ENCODE results near the gene TMEM63B.
"Not testable (repeated sequence)": the region's sequence is repeated elsewhere in the genome, so short reads cannot be mapped to it uniquely, and the experiment has no call there.

Gene TMEM63B

GRCh38 chr6:44172731-44173500 is 45.6 kb downstream of the TMEM63B start:
- peak; percentile 92 for DNase-seq

DNA sequence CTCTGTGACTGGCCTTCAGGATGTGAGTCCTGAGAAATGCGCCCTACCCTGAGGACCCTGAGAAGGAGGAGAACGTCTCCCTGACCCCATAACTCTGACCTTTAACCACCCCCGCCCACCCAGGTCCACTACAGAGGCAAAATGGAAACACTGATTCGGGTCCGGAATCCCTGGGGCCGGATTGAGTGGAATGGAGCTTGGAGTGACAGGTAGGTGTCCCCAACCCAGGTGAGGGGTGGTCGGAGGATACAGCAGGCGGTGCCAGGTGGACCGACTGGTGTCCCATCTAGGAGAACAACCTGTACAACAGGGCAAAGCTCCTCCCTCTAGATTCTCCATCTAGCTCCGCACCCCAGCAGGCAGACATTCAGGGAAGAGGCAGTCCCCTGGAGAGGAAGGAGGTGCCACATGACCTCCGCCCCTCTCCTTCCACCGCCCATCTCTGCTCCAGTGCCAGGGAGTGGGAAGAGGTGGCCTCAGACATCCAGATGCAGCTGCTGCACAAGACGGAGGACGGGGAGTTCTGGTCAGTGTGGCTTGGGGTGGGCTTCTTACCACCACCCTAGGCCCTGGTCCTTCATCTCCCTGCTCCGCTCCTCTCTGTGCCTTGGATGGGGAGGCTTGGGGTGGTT is 48.9 kb downstream of the TMEM63B start:
- DNase-seq, result no peak

DNA sequence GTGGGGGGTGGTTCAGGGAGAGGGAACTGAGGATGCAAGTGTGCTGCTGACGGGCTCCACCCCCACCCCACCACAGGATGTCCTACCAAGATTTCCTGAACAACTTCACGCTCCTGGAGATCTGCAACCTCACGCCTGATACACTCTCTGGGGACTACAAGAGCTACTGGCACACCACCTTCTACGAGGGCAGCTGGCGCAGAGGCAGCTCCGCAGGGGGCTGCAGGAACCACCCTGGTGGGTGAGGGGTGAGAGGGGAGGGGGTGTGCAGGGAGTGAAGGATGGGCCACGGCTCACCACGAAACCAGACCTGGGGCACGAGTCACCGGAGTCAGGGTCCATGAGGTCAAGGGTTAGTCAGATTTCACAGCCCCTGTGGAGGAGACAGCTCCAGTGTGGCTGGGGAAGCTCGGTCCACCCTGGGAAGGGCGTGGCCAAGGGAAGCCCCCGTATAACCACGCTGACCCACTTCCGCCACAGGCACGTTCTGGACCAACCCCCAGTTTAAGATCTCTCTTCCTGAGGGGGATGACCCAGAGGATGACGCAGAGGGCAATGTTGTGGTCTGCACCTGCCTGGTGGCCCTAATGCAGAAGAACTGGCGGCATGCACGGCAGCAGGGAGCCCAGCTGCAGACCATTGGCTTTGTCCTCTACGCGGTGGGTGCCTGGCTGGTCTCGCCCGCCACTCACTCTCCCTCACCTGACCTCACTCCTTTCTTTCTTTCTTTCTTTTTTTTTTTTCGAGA is 49.6 kb downstream of the TMEM63B start:
- DNase-seq, result no peak

GRCh38 chr6:44177691-44178423 is 50.5 kb downstream of the TMEM63B start:
- DNase-seq, result no peak

GRCh38 chr6:44178424-44179071 is 51.2 kb downstream of the TMEM63B start:
- no peak for DNase-seq

GRCh38 chr6:44179072-44179536 is 51.8 kb downstream of the TMEM63B start:
- DNase-seq, result no peak

- DNase-seq, result no peak
These were observed 52.3 kb downstream of the TMEM63B start for GRCh38 chr6:44179648-44180047.

GRCh38 chr6:44180406-44180805 is 53.1 kb downstream of the TMEM63B start:
- DNase-seq, result no peak

GRCh38 chr6:44180886-44181285 is 53.5 kb downstream of the TMEM63B start:
- DNase-seq, result no peak

- DNase-seq, result not testable (repeated sequence)
These were observed 54.4 kb downstream of the TMEM63B start for GRCh38 chr6:44181784-44182183.

- DNase-seq, result no peak
These were observed 55.6 kb downstream of the TMEM63B start for GRCh38 chr6:44182911-44183390.

DNA sequence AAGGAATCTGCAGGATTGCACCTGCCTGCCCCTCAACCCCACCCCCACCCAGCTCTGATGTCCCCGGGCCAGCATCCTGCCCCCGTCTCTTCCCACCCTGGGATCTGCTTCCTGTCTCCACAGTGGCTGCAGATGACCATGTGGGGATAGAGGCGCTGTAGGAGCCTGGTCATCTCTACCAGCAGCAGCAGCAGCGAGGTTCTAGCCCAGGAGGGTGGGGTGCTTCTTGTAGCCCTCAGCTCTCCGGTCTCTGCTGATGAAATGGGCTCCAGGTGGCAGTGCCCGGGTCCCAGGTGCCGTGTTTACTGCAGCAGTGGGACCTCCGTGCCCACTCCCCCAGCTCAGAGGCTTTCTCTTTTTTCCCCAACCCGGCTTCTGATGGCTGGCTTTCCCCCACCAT is 56.4 kb downstream of the TMEM63B start:
- DNase-seq, result no peak

DNA sequence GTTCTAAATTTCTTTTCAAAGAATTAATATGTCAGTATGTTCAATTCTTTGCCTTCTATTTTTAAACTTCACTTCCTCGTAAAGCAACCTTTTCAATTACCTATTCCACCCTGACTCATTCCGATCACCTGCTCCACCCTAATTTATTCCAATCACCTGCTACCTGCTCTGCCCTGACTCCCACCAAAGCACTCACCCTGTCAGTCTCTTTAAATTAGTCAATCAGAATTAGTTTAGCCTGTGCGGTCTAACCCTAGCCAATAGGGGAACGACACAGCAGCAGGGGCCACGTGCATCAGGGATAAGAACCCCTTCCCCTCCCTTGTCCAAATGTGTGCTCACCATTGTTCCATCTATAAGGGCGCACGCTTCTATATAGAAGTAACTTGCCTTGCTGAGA is 58.0 kb downstream of the TMEM63B start:
- DNase-seq, result not testable (repeated sequence)

DNA sequence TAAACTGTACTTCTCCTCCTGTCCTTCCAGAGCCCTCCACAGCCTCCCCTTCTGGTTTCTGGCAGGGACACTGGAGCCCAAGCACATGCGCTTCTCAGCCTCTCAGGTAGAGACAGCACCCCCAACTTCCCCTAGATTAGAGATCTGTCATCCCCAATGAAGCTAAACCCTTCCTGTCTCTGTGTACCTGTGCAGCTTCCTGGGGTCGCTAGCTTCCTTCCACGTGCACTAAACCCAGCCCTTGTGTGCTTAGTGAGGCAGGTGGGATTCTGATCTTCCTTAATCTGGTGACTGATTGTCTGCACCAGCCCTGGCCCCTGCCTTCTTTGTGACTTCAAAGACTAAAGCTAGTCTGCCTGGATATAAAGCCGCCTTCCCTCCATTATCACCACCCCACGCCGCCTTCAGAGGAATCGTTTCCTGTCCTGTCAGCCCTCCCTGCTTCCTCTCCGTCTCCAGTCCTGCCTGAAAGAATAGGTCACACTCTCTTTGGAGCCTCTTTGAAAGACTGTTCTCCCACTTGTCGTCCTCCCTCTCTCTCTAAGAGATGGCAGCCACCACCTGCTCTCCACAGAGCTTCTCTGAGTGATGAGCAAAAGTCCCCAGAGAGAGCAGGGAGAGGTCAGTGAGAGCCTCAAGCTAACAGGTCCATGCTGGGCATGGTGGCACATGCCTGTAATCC is 58.7 kb downstream of the TMEM63B start:
- DNase-seq, result no peak

- no peak for DNase-seq
These were observed 59.3 kb downstream of the TMEM63B start for GRCh38 chr6:44186635-44187025.

DNA sequence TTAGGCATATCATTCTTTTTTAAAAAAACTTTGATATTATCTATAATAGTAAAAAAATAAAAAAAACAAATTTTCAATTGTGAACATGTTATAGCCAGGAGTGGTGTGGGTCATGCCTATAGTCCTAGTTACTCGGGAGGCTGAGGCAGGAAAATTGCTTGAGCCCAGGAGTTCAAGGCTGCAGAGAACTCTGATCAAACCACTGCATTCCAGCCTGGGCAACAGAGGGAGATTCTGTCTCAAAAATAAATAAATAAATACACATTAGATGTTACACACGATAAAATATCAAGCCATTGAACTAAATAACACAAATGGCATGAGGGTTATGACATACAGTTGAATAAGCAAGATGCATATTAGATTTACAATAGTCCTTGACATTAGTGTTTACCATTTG is 61.5 kb downstream of the TMEM63B start:
- DNase-seq, result no peak

DNA sequence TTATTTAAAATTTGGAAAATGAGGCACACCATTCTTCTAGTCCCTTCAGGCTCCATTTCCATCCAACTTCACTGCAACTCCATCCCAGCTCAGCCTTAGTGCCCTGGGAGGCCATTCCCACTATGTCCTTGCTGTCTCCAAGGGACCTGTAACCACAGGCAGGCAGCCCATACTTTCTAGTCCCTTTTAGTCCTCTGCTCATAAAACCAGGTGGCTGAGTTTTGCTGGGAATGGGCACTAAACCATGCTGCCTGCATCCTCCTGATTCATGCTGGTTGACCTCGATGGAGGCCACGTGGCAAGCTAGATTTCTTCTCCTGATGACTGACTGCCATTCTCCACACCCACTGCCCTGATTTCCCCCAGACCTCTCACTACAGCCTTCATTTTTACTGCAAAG is 61.9 kb downstream of the TMEM63B start:
- DNase-seq, result no peak

- no peak for DNase-seq
These were observed 63.4 kb downstream of the TMEM63B start for GRCh38 chr6:44190715-44191114.

GRCh38 chr6:44192428-44193041 is 65.2 kb downstream of the TMEM63B start:
- DNase-seq, result no peak

- DNase-seq, result no peak
These were observed 66.1 kb downstream of the TMEM63B start for GRCh38 chr6:44193307-44193910.

DNA sequence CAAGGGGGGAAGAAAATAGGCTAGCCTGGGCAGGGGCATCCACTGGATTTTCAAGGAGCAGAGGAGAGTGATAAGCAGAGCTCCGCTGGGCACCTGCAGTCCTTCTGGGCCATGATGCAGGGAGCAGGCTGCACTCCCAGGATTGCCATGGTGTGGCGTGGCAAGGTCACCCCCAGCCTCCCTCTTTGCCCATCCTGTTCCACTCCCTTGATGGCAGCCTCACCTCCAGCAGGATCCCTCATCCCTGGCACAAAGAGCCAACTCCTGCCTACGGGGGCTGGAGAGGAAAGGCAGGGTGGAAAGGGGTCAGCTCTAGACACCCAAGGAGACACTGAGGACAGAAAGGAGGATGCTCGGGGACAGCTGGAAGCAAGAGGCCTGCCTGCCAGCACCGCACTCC is 67.0 kb downstream of the TMEM63B start:
- no peak for DNase-seq

Data from activated effector memory CD4-positive, alpha-beta T cell treated with anti-CD3 and anti-CD28 coated beads, Interleukin-2, amount 50 U/mL, for 16 hours (primary cell).